ENCODE measurements around the gene PTPRG. TPM values are rescaled to one million over a fixed set of nuclear protein-coding genes. Genes with fewer than 3 reads are reported as not detected.

PTPRG gene
- total RNA-seq, 4 donors from 2014 or later: 51.9 to 56.8 (median 54.4) TPM

DNA sequence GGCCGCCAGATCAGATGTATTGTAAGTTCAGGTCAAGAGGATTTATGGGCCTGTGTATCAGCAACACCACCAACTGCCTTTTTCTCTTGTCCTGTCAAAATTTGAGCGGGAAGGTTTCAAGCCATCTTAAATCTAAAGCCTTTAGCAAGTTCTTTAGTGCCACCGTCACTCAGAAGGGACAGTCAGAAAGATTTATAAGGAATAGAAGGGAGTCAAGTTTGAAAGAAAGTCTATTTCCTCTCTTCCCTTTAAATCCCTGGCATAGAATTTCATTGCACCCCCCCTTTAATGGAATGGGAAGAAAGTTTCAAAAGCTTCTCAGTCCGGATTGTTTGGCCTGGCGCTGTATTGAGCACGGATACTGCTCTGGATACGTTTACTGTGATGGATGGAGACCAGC, 452.6 kb downstream of the PTPRG start:
- H3K27ac ChIP-seq (replicated peaks in 1 of 4): no peak overlapping the region
- no peak overlapping the region for H3K4me3 ChIP-seq
- no peaks in the 10 kb centered on the region for H3K4me1 ChIP-seq
- no peak for DNase-seq (ENCODE audit: extremely low spot score)
- H3K36me3 ChIP-seq: no peaks in the 10 kb centered on the region
- H3K9me3 ChIP-seq: no peaks in the 10 kb centered on the region
- intact Hi-C loops (cut with DNase I): no loop called here
- H3K27me3 ChIP-seq: no peaks in the 10 kb centered on the region
- WGBS: 87% methylated on average over 7 of the region's 7 CpGs
- TF ChIP-seq, protein P1, sequence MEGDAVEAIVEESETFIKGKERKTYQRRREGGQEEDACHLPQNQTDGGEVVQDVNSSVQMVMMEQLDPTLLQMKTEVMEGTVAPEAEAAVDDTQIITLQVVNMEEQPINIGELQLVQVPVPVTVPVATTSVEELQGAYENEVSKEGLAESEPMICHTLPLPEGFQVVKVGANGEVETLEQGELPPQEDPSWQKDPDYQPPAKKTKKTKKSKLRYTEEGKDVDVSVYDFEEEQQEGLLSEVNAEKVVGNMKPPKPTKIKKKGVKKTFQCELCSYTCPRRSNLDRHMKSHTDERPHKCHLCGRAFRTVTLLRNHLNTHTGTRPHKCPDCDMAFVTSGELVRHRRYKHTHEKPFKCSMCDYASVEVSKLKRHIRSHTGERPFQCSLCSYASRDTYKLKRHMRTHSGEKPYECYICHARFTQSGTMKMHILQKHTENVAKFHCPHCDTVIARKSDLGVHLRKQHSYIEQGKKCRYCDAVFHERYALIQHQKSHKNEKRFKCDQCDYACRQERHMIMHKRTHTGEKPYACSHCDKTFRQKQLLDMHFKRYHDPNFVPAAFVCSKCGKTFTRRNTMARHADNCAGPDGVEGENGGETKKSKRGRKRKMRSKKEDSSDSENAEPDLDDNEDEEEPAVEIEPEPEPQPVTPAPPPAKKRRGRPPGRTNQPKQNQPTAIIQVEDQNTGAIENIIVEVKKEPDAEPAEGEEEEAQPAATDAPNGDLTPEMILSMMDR (IDR thresholded peaks at IDR 0.05): no peak
- TF ChIP-seq POLR2A (IDR thresholded peaks at IDR 0.05; ENCODE audit: low read depth) (no peak), POLR2AphosphoS5 (IDR thresholded peaks at IDR 0.05) (no peak), EP300 (IDR thresholded peaks at IDR 0.05) (no peak)

DNA sequence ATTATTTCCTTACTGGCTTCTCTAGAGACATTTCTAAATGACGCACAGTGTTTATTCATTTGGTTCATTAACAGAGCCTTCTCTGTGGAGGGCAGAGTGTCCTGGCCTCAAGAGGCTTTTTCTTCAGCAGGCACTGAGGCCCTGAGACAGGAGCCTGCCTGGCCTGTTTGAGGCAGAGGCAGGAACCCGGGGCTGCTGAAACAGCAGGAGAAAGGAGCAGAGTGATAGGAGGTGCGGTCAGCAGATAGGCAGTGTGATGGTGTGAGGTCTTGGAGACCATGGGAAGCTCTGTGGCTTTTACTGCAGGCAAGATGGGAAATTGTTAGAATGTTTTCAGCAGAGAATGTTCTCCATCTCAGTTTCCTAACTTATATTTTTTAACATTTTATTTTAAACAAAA, 453.7 kb downstream of the PTPRG start:
- Histone ChIP-seq H3K27ac (replicated peaks in 1 of 4) (no peak overlapping the region), H3K27me3 (no peaks in the 10 kb centered on the region), H3K9me3 (no peaks in the 10 kb centered on the region), H3K4me1 (no peaks in the 10 kb centered on the region), H3K4me3 (no peak overlapping the region), H3K36me3 (no peaks in the 10 kb centered on the region)
- TF ChIP-seq, protein P1 (IDR thresholded peaks at IDR 0.05): no peak
- TF ChIP-seq POLR2AphosphoS5 (IDR thresholded peaks at IDR 0.05) (no peak), POLR2A (IDR thresholded peaks at IDR 0.05; ENCODE audit: low read depth) (no peak), EP300 (IDR thresholded peaks at IDR 0.05) (no peak)
- 95% methylated on average over 3 of the region's 3 CpGs for WGBS
- intact Hi-C loops (cut with DNase I): no loop called here
- no peak for DNase-seq (ENCODE audit: extremely low spot score)

DNA sequence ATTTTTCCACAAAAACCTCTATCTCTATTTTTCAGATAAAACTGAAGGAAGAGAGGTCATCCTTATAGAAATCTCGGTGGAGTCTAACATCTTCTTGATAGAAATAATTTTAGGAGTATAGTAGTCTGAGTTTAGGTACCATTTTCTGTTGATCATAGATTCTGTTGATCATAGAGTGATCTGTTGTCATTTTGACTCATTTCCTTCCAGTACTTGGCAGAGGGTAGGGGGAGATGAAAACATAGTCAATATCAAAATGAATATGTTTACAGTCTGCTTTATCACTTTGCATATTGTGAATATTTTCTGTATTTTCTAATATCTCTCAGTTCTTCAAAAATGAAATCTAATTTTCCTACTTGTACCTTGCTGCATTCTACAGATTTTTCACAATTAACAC, 458.5 kb downstream of the PTPRG start:
- H3K9me3 ChIP-seq: no peaks in the 10 kb centered on the region
- WGBS: 89% methylated on average over 1 of the region's 1 CpG
- no peak overlapping the region for H3K4me3 ChIP-seq
- no peak for DNase-seq (ENCODE audit: extremely low spot score)
- intact Hi-C loops (cut with DNase I): no loop called here
- no peaks in the 10 kb centered on the region for H3K4me1 ChIP-seq
- H3K27me3 ChIP-seq: no peaks in the 10 kb centered on the region
- H3K36me3 ChIP-seq: no peaks in the 10 kb centered on the region
- no peak overlapping the region for H3K27ac ChIP-seq (replicated peaks in 1 of 4)
- no peak for TF ChIP-seq EP300 (IDR thresholded peaks at IDR 0.05)
- TF ChIP-seq, protein P1 (IDR thresholded peaks at IDR 0.05): no peak
- TF ChIP-seq POLR2AphosphoS5 (IDR thresholded peaks at IDR 0.05): no peak
- TF ChIP-seq POLR2A (IDR thresholded peaks at IDR 0.05; ENCODE audit: low read depth): no peak

DNA sequence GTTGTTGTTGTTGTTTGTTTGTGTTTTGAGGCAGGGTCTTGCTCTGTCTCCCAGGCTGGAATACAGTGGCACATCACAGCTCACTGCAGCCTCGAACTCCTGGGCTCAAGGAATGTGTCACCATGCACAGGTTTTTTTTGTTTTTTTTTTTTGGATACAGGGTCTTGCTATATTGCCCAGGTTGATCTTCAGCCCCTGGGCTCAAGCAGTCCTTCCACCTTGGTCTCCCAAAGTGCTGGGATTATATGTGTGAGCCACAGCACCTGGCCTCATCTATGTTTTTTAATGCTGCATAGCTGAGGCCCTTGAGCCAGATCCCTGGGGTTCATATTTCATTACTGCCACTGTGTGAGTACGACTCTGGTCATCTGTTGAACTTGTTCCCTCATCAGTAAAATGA, 459.3 kb downstream of the PTPRG start:
- no peaks in the 10 kb centered on the region for H3K9me3 ChIP-seq
- no peaks in the 10 kb centered on the region for H3K36me3 ChIP-seq
- intact Hi-C loops (cut with DNase I): no loop called here
- no peak for DNase-seq (ENCODE audit: extremely low spot score)
- H3K4me1 ChIP-seq: no peaks in the 10 kb centered on the region
- H3K4me3 ChIP-seq: no peak overlapping the region
- H3K27ac ChIP-seq (replicated peaks in 1 of 4): no peak overlapping the region
- 91% methylated on average over 2 of the region's 2 CpGs for WGBS
- no peak for TF ChIP-seq POLR2A (IDR thresholded peaks at IDR 0.05; ENCODE audit: low read depth)
- TF ChIP-seq, protein P1 (IDR thresholded peaks at IDR 0.05): no peak
- no peak for TF ChIP-seq EP300 (IDR thresholded peaks at IDR 0.05)
- TF ChIP-seq POLR2AphosphoS5 (IDR thresholded peaks at IDR 0.05): no peak
- no peaks in the 10 kb centered on the region for H3K27me3 ChIP-seq

DNA sequence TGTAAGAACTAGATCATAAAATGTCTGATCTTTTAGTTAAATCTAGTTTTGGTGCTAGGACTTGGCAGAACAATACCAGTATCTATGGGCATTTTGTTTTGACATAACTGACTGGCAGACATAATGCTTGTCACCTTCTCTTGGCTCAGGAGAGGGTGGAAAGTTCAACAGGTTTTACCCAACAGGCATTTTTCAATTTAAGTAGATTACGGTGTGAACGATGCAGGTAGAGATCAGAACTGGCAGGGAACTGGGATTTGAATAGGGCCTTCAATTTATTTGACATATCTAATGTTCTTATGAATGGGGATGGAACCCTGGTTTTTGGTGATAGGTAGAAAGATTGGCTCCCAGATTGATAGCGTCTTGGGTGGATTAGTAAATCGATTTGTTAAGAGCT, 460.9 kb downstream of the PTPRG start:
- Histone ChIP-seq H3K36me3 (no peaks in the 10 kb centered on the region), H3K4me3 (no peak overlapping the region), H3K27ac (replicated peaks in 1 of 4) (no peak overlapping the region), H3K27me3 (no peaks in the 10 kb centered on the region), H3K4me1 (peaks cover 0 to 6% (median 3%) of the 10 kb centered on the region in 4 donors), H3K9me3 (no peaks in the 10 kb centered on the region)
- intact Hi-C loops (cut with DNase I): no loop called here
- TF ChIP-seq EP300 (IDR thresholded peaks at IDR 0.05): no peak
- TF ChIP-seq, protein P1 (IDR thresholded peaks at IDR 0.05): no peak
- TF ChIP-seq POLR2A (IDR thresholded peaks at IDR 0.05; ENCODE audit: low read depth): no peak
- no peak for TF ChIP-seq POLR2AphosphoS5 (IDR thresholded peaks at IDR 0.05)
- DNase-seq (ENCODE audit: extremely low spot score): no peak
- 98% methylated on average over 4 of the region's 4 CpGs for WGBS

Data from esophagus muscularis mucosa (tissue), 4 donors.